Mesenchymal stem cell (in vitro differentiated cells and primary cell): ENCODE data around the gene RBM5.

Experiments
- DNase-seq: peaks from one replicate; pipeline ENCODE4 v3.0.0-alpha.2; 2013
- H2AFZ ChIP-seq: one replicate; pipeline ENCODE4 v1.6.1; 2013; ENCODE audit warnings: low read depth, mild to moderate bottlenecking, control low read depth, inconsistent platforms, low read length, moderate library complexity
- H2AK5ac ChIP-seq: 2 replicates; pipeline ENCODE4 v1.6.1; 2013; ENCODE audit warnings: low read length, moderate library complexity, mild to moderate bottlenecking, inconsistent platforms; ENCODE audit not compliant: severe bottlenecking
- H2BK120ac ChIP-seq: one replicate; pipeline ENCODE4 v1.6.1; 2013; ENCODE audit warnings: low read depth, mild to moderate bottlenecking, inconsistent platforms, low read length, moderate library complexity
- H2BK12ac ChIP-seq, 2 experiments: one replicate each; pipeline ENCODE4 v1.6.1; 2013; ENCODE audit warnings: inconsistent platforms in 2 of 2, low read length in 2 of 2, mild to moderate bottlenecking in 2 of 2, moderate library complexity in 2 of 2, control low read depth in 1 of 2
- H2BK15ac ChIP-seq: one replicate; pipeline ENCODE4 v1.6.1; 2013; ENCODE audit warnings: mild to moderate bottlenecking, low read depth, inconsistent platforms; ENCODE audit not compliant: poor library complexity, severe bottlenecking
- H2BK5ac ChIP-seq: 2 replicates; pipeline ENCODE4 v1.6.1; 2013; ENCODE audit warnings: low read depth, mild to moderate bottlenecking, low read length, control low read depth, inconsistent platforms; ENCODE audit not compliant: poor library complexity, severe bottlenecking
- H3K14ac ChIP-seq, 2 experiments: one replicate each; pipeline ENCODE4 v1.6.1; 2013; ENCODE audit warnings: inconsistent platforms in 2 of 2, low read length in 2 of 2, control low read depth in 1 of 2, mild to moderate bottlenecking in 1 of 2, moderate library complexity in 1 of 2
- H3K18ac ChIP-seq, 2 experiments: one replicate each; pipeline ENCODE4 v1.6.1; 2013; ENCODE audit warnings: inconsistent platforms in 2 of 2, low read length in 2 of 2, control low read depth in 1 of 2, low read depth in 1 of 2, mild to moderate bottlenecking in 1 of 2
- H3K23ac ChIP-seq, 2 experiments: one replicate each; pipeline ENCODE4 v1.6.1; 2013; ENCODE audit warnings: inconsistent platforms in 2 of 2, low read length in 2 of 2, mild to moderate bottlenecking in 2 of 2, moderate library complexity in 2 of 2, control low read depth in 1 of 2
- H3K27ac ChIP-seq: 2 replicates; pipeline ENCODE4 v1.5.1; 2013; ENCODE audit warnings: mild to moderate bottlenecking, moderate library complexity, low read length, control low read depth, inconsistent platforms; ENCODE audit not compliant: poor library complexity, severe bottlenecking
- H3K27me3 ChIP-seq, 2 experiments: 2 replicates each; pipeline versions ENCODE4 v1.6.1 to v1.7.0; 2013; ENCODE audit warnings: low read length in 2 of 2, mild to moderate bottlenecking in 2 of 2, moderate library complexity in 2 of 2, control low read depth in 1 of 2, inconsistent platforms in 1 of 2; ENCODE audit not compliant: control insufficient read depth in 1 of 2, insufficient read depth in 1 of 2
- H3K36me3 ChIP-seq, 2 experiments: 2 replicates each; pipeline versions ENCODE4 v1.6.1 to v1.7.0; 2013; ENCODE audit warnings: low read length in 2 of 2, control low read depth in 1 of 2, inconsistent platforms in 1 of 2, low read depth in 1 of 2, mild to moderate bottlenecking in 1 of 2; ENCODE audit not compliant: insufficient read depth in 2 of 2, control insufficient read depth in 1 of 2
- H3K4ac ChIP-seq, 2 experiments: one replicate each; pipeline ENCODE4 v1.6.1; 2013; ENCODE audit warnings: inconsistent platforms in 2 of 2, low read length in 2 of 2, mild to moderate bottlenecking in 2 of 2, moderate library complexity in 2 of 2, control low read depth in 1 of 2, low read depth in 1 of 2
- H3K4me1 ChIP-seq: 2 replicates; pipeline ENCODE4 v1.6.1; 2013; ENCODE audit warnings: low read depth, low read length, control low read depth; ENCODE audit not compliant: control insufficient read depth, insufficient read depth
- H3K4me2 ChIP-seq: 2 replicates; pipeline ENCODE4 v1.6.1; 2013; ENCODE audit warnings: low read length, mild to moderate bottlenecking, inconsistent platforms; ENCODE audit not compliant: poor library complexity, severe bottlenecking
- H3K4me3 ChIP-seq, 2 experiments: 2 replicates each; pipeline versions ENCODE4 v1.5.1 to v1.7.0; 2013; ENCODE audit warnings: low read length in 2 of 2, mild to moderate bottlenecking in 2 of 2, control low read depth in 1 of 2, low read depth in 1 of 2; ENCODE audit not compliant: insufficient read depth in 1 of 2
- H3K79me1 ChIP-seq: replicated peaks from 2 replicates; pipeline ENCODE4 v1.6.1; 2013; ENCODE audit warnings: mild to moderate bottlenecking, control low read depth, low read length, inconsistent platforms; ENCODE audit not compliant: poor library complexity, severe bottlenecking
- H3K9ac ChIP-seq: 2 replicates; pipeline ENCODE4 v1.7.0; 2013; ENCODE audit warnings: mild to moderate bottlenecking, low read length, moderate library complexity
- H3K9me3 ChIP-seq: 2 replicates; pipeline ENCODE4 v1.7.0; 2013; ENCODE audit warnings: mild to moderate bottlenecking, low read length; ENCODE audit not compliant: control insufficient read depth
- H4K8ac ChIP-seq: one replicate; pipeline ENCODE4 v1.6.1; 2013; ENCODE audit warnings: inconsistent platforms, mild to moderate bottlenecking, low read length, moderate library complexity
- H4K91ac ChIP-seq: one replicate; pipeline ENCODE4 v1.6.1; 2013; ENCODE audit warnings: mild to moderate bottlenecking, low read length, inconsistent platforms
- WGBS: methylation state at CpG from one replicate; pipeline ENCODE4 v1.1.7; 2013; ENCODE audit warnings: mixed read lengths; 5-methylcytosine and 5-hydroxymethylcytosine counted together

Gene RBM5

DNA sequence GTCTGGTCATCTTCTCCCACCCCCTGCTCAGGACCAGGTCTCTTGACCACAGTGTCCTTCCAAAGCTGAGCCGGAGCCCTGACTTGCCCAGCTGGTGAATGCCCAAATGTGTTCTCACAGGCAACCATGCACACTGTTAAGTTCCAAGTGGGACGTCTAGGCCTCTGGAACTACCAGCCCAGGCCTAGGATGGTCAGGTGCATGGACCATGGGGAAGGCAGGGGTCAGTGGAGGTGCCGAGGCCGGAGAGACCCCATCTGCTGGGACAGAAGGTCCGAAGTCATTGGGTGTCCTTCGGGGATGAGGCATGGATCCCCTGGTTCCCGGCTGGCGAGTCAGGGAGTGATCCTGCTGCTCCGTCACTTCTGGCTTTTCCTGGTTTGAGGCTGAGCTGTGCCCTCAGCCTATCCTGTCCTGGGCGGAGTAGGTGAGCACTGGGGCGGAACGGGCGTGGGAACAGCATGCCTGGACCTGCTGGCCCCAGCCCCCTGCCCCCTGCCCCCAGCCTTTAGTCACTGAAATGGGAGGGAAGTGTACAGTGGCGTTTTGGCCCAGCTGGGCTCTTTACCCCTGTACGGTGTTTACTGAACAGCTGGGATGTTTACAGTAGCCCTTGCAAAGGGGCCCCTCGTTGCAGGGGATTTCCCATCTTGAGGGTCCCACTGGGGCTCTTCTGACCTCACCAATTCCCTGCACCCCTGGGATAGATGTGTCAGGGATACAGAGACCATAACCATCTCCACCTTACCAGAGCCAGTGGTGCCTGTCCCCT, 78.5 kb downstream of the RBM5 start:
- peak; percentile 84 for DNase-seq
- peak overlapping the region; percentile 87 for H3K27ac ChIP-seq
- H2BK5ac ChIP-seq, result peak overlapping the region; percentile 69
- H3K27me3 ChIP-seq, result peaks cover 0 to 9% of the 10 kb centered on the region in 2 experiments
- no peak overlapping the region for H2BK120ac ChIP-seq
- H2AK5ac ChIP-seq, result peak overlapping the region; percentile 86
- H4K91ac ChIP-seq, result peak overlapping the region; percentile 1
- no peaks in the 10 kb centered on the region for H3K79me1 ChIP-seq
- 47% methylated on average over 13 of the region's 16 CpGs for WGBS
- peak overlapping the region; percentile 30 for H3K4me2 ChIP-seq
- H3K4ac ChIP-seq, result peak overlapping the region in 1 of 2 experiments; percentile 0
- H3K4me1 ChIP-seq, result peaks cover 75% of the 10 kb centered on the region
- no peaks in the 10 kb centered on the region for H3K9me3 ChIP-seq
- H3K14ac ChIP-seq, result peak overlapping the region in 1 of 2 experiments; percentile 2
- peaks cover 0 to 16% of the 10 kb centered on the region in 2 experiments for H3K36me3 ChIP-seq
- H3K23ac ChIP-seq, result no peak overlapping the region
- peak overlapping the region in 1 of 2 experiments; percentile 43 for H3K18ac ChIP-seq
- H2BK12ac ChIP-seq, result peak overlapping the region in 1 of 2 experiments; percentile 15
- H3K9ac ChIP-seq, result no peak overlapping the region
- H3K4me3 ChIP-seq, result no peak overlapping the region
- H4K8ac ChIP-seq, result peak overlapping the region; percentile 45
- H2AFZ ChIP-seq, result no peak overlapping the region
- H2BK15ac ChIP-seq, result no peak overlapping the region

GRCh38 chr3:50167841-50168209, 79.1 kb downstream of the RBM5 start:
- no peak overlapping the region for H2BK120ac ChIP-seq
- no peak overlapping the region for H2BK12ac ChIP-seq
- no peak overlapping the region for H3K9ac ChIP-seq
- peaks cover 0 to 14% of the 10 kb centered on the region in 2 experiments for H3K36me3 ChIP-seq
- H2AK5ac ChIP-seq, result peak overlapping the region; percentile 86
- no peak overlapping the region for H4K91ac ChIP-seq
- peaks cover 0 to 15% of the 10 kb centered on the region in 2 experiments for H3K27me3 ChIP-seq
- H2BK5ac ChIP-seq, result peak overlapping the region; percentile 69
- no peak overlapping the region for H3K23ac ChIP-seq
- H3K4ac ChIP-seq, result no peak overlapping the region
- H3K4me3 ChIP-seq, result no peak overlapping the region
- H2BK15ac ChIP-seq, result no peak overlapping the region
- H2AFZ ChIP-seq, result no peak overlapping the region
- no peak overlapping the region for H3K14ac ChIP-seq
- H3K18ac ChIP-seq, result peak overlapping the region in 1 of 2 experiments; percentile 28
- peaks cover 71% of the 10 kb centered on the region for H3K4me1 ChIP-seq
- WGBS, result 66% methylated on average over 7 of the region's 7 CpGs
- no peak overlapping the region for H4K8ac ChIP-seq
- peak overlapping the region; percentile 72 for H3K27ac ChIP-seq
- no peak for DNase-seq
- no peaks in the 10 kb centered on the region for H3K79me1 ChIP-seq
- H3K4me2 ChIP-seq, result peak overlapping the region; percentile 12
- no peaks in the 10 kb centered on the region for H3K9me3 ChIP-seq

DNA sequence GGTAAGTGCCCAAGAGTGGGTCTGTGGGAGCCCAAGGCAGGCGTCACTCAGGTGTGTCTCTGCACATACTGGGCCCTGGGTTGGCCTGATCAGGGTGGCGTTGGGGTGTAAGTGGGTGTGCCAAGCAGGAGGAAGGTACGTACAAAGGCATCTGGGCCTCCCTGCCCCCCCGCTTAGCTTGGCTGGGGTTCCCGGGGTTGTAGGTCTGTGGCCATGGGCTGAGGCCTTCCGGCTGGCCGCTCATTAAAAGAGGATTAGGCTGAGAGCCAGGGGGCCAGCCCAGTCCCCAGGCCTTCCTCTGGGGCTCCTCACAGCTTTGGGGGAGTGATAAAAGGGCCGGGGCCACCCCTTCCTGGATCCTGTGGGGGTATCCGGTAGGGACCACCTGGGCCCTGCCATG, 79.7 kb downstream of the RBM5 start:
- H4K91ac ChIP-seq, result peak overlapping the region; percentile 2
- no peak overlapping the region for H2BK5ac ChIP-seq
- H2BK12ac ChIP-seq, result peak overlapping the region in 1 of 2 experiments; percentile 27
- peaks cover 0 to 10% of the 10 kb centered on the region in 2 experiments for H3K36me3 ChIP-seq
- H3K18ac ChIP-seq, result no peak overlapping the region
- H2BK15ac ChIP-seq, result peak overlapping the region; percentile 37
- H3K27me3 ChIP-seq, result peaks cover 0 to 16% of the 10 kb centered on the region in 2 experiments
- H3K4ac ChIP-seq, result no peak overlapping the region
- no peak for DNase-seq
- peak overlapping the region; percentile 62 for H2AK5ac ChIP-seq
- H3K4me2 ChIP-seq, result no peak overlapping the region
- no peaks in the 10 kb centered on the region for H3K9me3 ChIP-seq
- no peak overlapping the region for H3K23ac ChIP-seq
- no peak overlapping the region for H4K8ac ChIP-seq
- no peak overlapping the region for H3K14ac ChIP-seq
- H3K79me1 ChIP-seq, result no peaks in the 10 kb centered on the region
- no peak overlapping the region for H3K4me3 ChIP-seq
- WGBS, result 92% methylated on average over 9 of the region's 9 CpGs
- H3K4me1 ChIP-seq, result peaks cover 69% of the 10 kb centered on the region
- H2BK120ac ChIP-seq, result no peak overlapping the region
- no peak overlapping the region for H2AFZ ChIP-seq
- no peak overlapping the region for H3K27ac ChIP-seq
- H3K9ac ChIP-seq, result no peak overlapping the region
